NCI-H524 (cell line): ENCODE results near the gene CCN5.

Experiments
- DNase-seq, 2 experiments: peaks; one replicate each; lab custom pipeline; 2025; lab: John Stamatoyannopoulos, UW

The CCN5 gene

DNA sequence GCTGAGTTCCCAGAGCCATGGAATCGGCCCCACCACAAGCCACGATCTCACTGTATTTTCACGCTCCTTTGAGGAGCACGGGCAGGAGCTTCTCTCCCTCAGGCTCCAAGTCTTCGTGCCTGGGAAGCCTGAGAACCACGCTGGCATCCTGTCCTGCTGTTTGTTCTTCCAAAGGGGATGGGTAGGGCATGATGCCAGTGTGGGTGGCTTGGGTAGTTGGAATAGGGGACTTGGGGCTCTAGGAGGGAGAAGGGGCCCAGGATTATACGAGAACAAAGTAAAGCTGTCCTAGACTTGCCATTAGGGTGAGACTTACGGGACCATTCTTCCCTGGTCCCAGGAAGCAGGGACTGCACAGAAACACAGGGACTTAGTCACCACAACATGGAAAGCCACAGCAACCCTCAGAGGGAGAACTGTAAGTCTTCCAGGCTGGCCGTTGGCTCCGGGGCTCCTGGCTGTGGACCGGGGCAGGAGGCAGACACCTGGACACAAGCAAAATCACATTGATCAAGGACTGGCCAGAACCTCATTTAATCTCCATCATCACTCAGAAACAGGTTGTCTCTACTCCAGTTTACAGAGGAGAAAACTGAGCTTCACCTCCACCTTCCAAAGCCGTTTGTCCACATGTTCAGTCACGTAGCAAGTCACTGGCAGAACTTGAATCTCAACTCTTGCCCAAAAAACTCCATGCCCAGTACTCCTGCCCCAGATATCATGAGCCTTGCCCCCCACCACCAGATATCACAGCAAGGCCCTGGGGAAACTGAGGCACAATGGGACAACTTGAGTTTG is 1.3 kb downstream of the CCN5 start:
- DNase-seq = no peak

DNA sequence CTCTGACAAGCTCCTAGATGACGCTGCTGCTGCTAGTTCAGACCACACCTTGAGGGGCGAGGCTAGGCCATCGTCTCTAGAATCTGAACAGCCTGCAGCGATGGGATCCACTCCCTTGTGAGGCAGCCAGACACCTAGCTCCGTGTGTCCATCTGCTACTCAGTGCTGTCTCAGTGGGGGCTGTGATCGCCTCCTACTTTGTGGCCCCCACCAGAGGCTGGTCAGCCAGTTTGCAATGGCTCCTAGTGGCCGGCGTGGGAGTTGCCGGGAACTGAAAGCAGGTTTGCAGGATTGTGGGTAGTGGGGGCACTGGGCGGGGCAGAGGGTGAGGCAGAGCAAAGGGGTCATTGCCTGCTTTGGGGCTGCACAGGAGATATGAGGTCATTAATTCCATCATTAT is 2.8 kb downstream of the CCN5 start:
- peak; percentile 16 to 64 for DNase-seq

- no peak for DNase-seq
Observed at GRCh38 chr20:44719841-44720240, 4.7 kb downstream of the CCN5 start.

DNA sequence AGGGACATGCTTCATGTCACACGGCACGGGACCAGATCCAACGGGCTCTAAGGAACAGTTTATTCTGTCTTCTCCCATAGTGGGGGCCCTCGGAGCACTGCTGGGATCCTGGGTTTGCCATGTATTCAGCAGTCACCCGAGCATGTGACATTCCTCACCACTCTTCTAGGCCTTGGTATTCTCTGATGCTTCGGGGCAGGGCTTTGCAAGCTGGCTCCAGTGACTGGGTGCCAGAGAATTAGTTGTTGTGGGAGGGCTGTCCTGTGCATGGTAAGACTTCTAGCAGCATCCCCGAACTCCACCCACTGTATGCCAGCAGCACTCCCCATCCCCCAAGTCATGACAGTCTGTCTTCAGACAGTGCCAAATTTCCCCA is 5.4 kb downstream of the CCN5 start:
- DNase-seq = peak; percentile 21 to 33

DNA sequence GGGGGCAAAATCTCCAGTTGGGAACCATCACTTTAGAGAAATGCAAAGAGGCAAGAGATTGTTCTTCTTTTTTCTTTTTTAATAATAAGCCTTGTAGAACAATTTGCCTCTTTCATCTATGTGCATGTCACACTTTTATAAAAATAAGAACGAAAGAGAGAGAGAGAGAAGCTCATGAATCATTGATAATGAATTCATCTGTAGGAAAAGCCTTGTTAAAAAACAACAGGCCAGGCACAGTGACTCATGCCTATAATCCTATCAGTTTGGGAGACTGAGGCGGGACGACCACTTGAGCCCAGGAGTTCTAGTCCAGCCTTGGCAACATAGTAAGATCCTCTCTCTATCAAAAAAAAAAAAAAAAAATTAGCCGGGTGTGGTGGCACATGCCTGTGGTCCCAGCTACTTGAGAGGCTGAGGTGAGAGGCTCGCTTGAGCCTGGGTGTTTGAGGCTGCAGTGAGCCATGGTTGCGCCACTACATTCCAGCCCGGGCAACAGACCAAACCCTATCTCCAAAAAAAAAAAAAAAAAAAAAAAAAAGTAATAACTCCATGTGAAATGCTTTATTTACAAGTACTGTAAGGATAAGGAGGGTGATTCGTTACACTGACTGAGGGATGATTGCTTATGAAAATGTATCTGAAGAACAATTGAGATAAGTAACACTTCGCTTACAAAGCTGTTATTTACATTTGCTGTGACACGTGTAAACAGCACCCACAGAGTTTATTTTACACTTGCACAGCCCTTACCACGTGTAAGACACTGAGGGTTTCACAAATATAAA is 6.0 kb downstream of the CCN5 start:
- no peak for DNase-seq

DNA sequence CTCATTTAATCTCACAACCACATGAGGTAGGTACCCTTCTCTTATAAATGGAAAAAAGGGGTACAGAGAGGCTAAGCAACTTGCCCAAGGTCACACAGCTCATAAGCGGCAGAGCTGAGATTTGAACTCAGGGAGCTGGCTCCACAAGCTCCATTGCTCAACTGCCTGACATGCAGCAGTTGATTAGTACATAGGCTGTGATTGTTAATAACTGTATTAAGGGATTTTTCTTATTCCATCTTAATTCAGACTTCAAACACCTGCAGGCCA is 6.6 kb downstream of the CCN5 start:
- no peak for DNase-seq

- no peak for DNase-seq
Observed at GRCh38 chr20:44722990-44723389, 7.8 kb downstream of the CCN5 start.

GRCh38 chr20:44723391-44723790 is 8.2 kb downstream of the CCN5 start:
- no peak for DNase-seq

DNA sequence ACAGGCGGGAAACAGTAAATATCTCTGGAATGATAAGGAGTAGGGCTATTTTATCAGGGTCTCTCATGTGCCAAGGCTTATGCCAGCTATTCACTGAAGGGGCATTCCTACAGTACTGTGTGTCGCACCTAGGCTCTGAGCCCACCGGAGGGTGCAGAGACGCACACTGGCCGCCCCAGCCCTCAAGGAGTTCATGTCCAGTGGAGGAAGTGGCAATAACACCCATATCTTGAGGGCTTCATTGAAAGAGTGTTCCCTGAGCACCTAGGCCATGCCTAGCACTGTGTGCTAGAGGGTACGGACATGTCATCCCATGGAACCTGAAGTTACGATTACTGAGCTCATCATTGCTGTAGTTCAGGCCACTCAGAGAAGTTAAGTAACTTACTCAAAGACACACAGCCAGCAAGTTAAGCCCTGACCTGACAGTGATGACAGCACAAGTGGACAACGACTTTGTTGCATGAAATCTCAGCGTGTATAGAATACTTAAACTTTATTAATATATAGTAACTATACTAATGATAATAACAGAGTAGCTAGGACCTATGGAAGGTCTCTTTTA is 8.7 kb downstream of the CCN5 start:
- DNase-seq = no peak

DNA sequence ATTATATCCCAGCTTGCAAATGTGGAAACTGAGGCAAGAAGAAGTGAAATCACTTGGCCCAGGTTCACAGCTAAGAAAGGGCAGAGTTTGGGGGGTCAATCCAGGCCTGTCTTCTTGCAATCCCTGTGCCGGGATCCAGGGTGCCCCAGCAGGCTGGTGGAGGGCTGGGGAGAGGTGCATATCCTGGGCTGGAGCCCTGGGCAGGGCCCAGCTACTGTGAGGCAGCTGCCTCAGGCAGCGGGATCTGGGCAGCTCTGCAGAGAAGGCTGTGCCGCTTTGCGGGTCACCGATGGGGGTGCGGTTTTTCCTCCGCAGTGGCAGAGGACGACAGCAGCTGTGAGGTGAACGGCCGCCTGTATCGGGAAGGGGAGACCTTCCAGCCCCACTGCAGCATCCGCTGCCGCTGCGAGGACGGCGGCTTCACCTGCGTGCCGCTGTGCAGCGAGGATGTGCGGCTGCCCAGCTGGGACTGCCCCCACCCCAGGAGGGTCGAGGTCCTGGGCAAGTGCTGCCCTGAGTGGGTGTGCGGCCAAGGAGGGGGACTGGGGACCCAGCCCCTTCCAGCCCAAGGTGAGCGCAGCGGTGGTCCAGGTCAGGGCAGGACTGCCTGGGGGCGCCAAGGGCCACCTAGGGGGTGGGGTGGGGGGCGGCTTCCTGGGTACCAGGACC is 9.4 kb downstream of the CCN5 start:
- no peak for DNase-seq

GRCh38 chr20:44725837-44726236 is 10.7 kb downstream of the CCN5 start:
- DNase-seq = no peak

DNA sequence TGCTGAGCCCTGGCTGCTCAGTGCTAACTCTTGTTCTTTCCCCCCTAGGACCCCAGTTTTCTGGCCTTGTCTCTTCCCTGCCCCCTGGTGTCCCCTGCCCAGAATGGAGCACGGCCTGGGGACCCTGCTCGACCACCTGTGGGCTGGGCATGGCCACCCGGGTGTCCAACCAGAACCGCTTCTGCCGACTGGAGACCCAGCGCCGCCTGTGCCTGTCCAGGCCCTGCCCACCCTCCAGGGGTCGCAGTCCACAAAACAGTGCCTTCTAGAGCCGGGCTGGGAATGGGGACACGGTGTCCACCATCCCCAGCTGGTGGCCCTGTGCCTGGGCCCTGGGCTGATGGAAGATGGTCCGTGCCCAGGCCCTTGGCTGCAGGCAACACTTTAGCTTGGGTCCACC is 11.9 kb downstream of the CCN5 start:
- DNase-seq = no peak

- DNase-seq = no peak
Observed at GRCh38 chr20:44727651-44728050, 12.5 kb downstream of the CCN5 start.

GRCh38 chr20:44728801-44729443 is 13.8 kb downstream of the CCN5 start:
- peak; percentile 66 to 88 for DNase-seq

- no peak for DNase-seq
Observed at GRCh38 chr20:44730441-44730840, 15.3 kb downstream of the CCN5 start.

GRCh38 chr20:44731657-44732056 is 16.5 kb downstream of the CCN5 start:
- no peak for DNase-seq

- no peak for DNase-seq
Observed at GRCh38 chr20:44732327-44732726, 17.2 kb downstream of the CCN5 start.

DNA sequence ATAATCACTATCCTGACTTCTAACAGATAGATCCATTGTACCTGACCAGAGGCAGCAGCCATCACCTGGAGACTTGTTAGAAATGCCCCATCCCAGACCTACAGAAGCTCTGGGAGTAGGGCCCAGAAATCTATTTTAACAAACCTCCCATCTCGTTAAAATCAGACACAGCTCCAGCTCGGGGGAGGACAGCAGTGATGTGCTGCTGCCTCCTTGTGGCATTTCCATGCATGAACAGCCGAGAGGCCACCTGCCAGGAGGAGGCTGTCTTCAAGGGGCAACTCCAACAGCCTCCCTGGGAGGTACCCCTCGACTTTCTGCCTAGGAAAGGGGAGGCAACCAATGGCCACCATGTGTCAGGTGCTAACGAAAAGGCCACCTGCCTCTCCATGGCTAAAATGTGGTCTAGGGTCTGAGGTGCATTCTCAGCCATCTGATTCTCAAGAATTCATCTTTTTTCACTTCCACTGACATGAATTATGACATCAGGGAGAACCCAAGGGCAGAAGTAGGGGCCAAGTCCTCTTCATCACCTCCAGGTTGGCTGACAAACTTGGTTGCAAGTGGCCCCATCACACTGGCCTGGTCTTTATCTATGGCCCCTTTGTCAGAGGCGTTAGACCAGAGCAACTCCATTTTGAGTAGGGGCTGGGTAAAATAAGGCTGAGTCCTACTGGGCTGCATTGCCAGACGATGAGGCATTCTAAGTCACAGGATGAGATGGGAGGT is 18.3 kb downstream of the CCN5 start:
- DNase-seq = peak; percentile 22 to 72

- peak in 1 of 2 experiments; percentile 22 for DNase-seq
Observed at GRCh38 chr20:44734938-44735337, 19.8 kb downstream of the CCN5 start.

DNA sequence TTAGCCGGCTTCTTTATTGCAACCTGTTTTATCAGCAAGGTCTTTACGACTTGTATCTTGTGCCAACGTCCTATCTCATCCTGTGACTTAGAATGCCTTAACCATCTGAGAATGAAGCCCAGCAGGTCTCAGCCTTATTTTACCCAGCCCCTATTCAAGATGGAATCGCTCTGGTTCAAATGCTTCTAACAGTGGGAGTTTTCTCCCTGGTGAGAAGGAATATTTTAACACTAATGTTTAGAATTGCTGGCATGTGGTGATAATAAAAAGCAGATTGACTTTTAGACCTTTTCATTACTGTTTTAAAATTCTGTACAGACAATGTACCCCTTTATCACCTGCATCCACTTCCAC is 20.6 kb downstream of the CCN5 start:
- no peak for DNase-seq

- DNase-seq = peak; percentile 84 to 92
Observed at GRCh38 chr20:44736170-44737021, 21.2 kb downstream of the CCN5 start.
